HepG2 (cell line): ENCODE results near the gene FRMD4A. TPM values are rescaled to one million over a fixed set of nuclear protein-coding genes. Genes with fewer than 3 reads are reported as not detected.
A peak's percentile ranks its signal among the peaks of the same experiment; 100 is the strongest.

Experiments used
- CEBPZ ChIP-seq: IDR thresholded peaks from 2 replicates; pipeline ENCODE4 v1.6.1; 2012; ENCODE audit warnings: low read length, improper control_type of control experiment
- FOXA1 ChIP-seq, 2 experiments: fragments of 450-650 bp in 1 of 2; sonication (generic) in 1 of 2; formaldehyde crosslinking in 1 of 2; IDR thresholded peaks; 2 replicates each; pipeline versions ENCODE4 v1.4.0 to v1.6.1; 2016 to 2020; ENCODE audit warnings: missing genetic modification reagents in 1 of 2
- IKZF4 ChIP-seq: sonication (generic); formaldehyde crosslinking; IDR thresholded peaks from 2 replicates; pipeline ENCODE4 v1.5.1; 2020; ENCODE audit warnings: borderline replicate concordance, mild to moderate bottlenecking, low read depth, missing genetic modification reagents; ENCODE audit errors: not compliant biosample characterization
- RBFOX2 ChIP-seq: fragments of 200-400 bp; formaldehyde crosslinking; IDR thresholded peaks from 2 replicates; pipeline ENCODE4 v1.6.1; 2017; ENCODE audit warnings: low read depth, mild to moderate bottlenecking, low read length
- SIX1 ChIP-seq: sonication (generic); formaldehyde crosslinking; IDR thresholded peaks from 2 replicates; pipeline ENCODE4 v1.4.0; 2020; ENCODE audit warnings: missing genetic modification reagents, borderline replicate concordance
- SNAI1 ChIP-seq: sonication (generic); formaldehyde crosslinking; IDR thresholded peaks from 2 replicates; pipeline ENCODE4 v1.5.0; 2020; ENCODE audit warnings: mild to moderate bottlenecking, missing genetic modification reagents, borderline replicate concordance
- STAT6 ChIP-seq: sonication (generic); formaldehyde crosslinking; IDR thresholded peaks from 2 replicates; pipeline ENCODE4 v1.4.0; 2020; ENCODE audit warnings: missing genetic modification reagents, mild to moderate bottlenecking, borderline replicate concordance
- TBL1XR1 ChIP-seq: fragments of 150-350 bp; IDR thresholded peaks from 2 replicates; pipeline ENCODE4 v1.6.1; 2014; ENCODE audit warnings: borderline replicate concordance, low read length; ENCODE audit not compliant: partially characterized antibody
- THAP11 ChIP-seq: IDR thresholded peaks from 2 replicates; pipeline ENCODE4 v1.6.1; 2016; ENCODE audit warnings: missing biosample characterization, missing genetic modification reagents
- WIZ ChIP-seq: sonication (generic); formaldehyde crosslinking; IDR thresholded peaks from 2 replicates; pipeline ENCODE4 v1.5.1; 2020; ENCODE audit warnings: mild to moderate bottlenecking, missing genetic modification reagents
- YEATS2 ChIP-seq: sonication (generic); formaldehyde crosslinking; IDR thresholded peaks from 2 replicates; pipeline ENCODE4 v1.4.0; 2020; ENCODE audit warnings: missing genetic modification reagents, borderline replicate concordance
- ZEB1 ChIP-seq: IDR thresholded peaks from 2 replicates; pipeline ENCODE4 v1.6.1; 2012; ENCODE audit warnings: mild to moderate bottlenecking, low read depth, inconsistent platforms; ENCODE audit not compliant: insufficient replicate concordance
- ZFP82 ChIP-seq: sonication (generic); formaldehyde crosslinking; IDR thresholded peaks from 2 replicates; pipeline ENCODE4 v1.5.1; 2020; ENCODE audit warnings: mild to moderate bottlenecking, missing genetic modification reagents, borderline replicate concordance
- ZFY ChIP-seq: sonication (generic); formaldehyde crosslinking; IDR thresholded peaks from 2 replicates; pipeline ENCODE4 v1.4.0; 2020; ENCODE audit warnings: missing genetic modification reagents
- ZNF10 ChIP-seq: sonication (generic); formaldehyde crosslinking; IDR thresholded peaks from 2 replicates; pipeline ENCODE4 v1.4.0; 2020; ENCODE audit warnings: mild to moderate bottlenecking, low read depth, missing genetic modification reagents, borderline replicate concordance
- ZNF18 ChIP-seq: sonication (generic); formaldehyde crosslinking; IDR thresholded peaks from 2 replicates; pipeline ENCODE4 v1.8.0; 2022; ENCODE audit warnings: mild to moderate bottlenecking, missing genetic modification reagents; ENCODE audit not compliant: insufficient replicate concordance
- ZNF207 ChIP-seq: fragments of 450-650 bp; IDR thresholded peaks from 2 replicates; pipeline ENCODE4 v1.6.1; 2016; ENCODE audit warnings: antibody characterized with exemption, borderline replicate concordance
- ZNF331 ChIP-seq: sonication (generic); formaldehyde crosslinking; IDR thresholded peaks from 2 replicates; pipeline ENCODE4 v1.4.0; 2020; ENCODE audit warnings: missing genetic modification reagents
- ZNF660 ChIP-seq: sonication (generic); formaldehyde crosslinking; IDR thresholded peaks from 2 replicates; pipeline ENCODE4 v1.5.1; 2020; ENCODE audit warnings: mild to moderate bottlenecking, low read depth, missing genetic modification reagents, borderline replicate concordance
- ZNF703 ChIP-seq: sonication (generic); formaldehyde crosslinking; IDR thresholded peaks from 2 replicates; pipeline ENCODE4 v1.5.1; 2020; ENCODE audit warnings: missing genetic modification reagents, mild to moderate bottlenecking, moderate library complexity, borderline replicate concordance
- ZNF781 ChIP-seq: sonication (generic); formaldehyde crosslinking; IDR thresholded peaks from 2 replicates; pipeline ENCODE4 v1.5.1; 2020; ENCODE audit warnings: borderline replicate concordance, mild to moderate bottlenecking, missing genetic modification reagents; ENCODE audit errors: not compliant biosample characterization
- ZNF83 ChIP-seq: sonication (generic); formaldehyde crosslinking; IDR thresholded peaks from 2 replicates; pipeline ENCODE4 v1.4.0; 2020; ENCODE audit warnings: missing genetic modification reagents, mild to moderate bottlenecking, borderline replicate concordance
- polyA plus RNA-seq, 8 experiments: library from polyadenylated mRNA; depleted of rRNA in 3 of 8; stranded (reverse) in 7 of 8; unstranded in 1 of 8; fragments of >200 nt; fragmentation: Illumina TruSeq in 4 of 8; extraction: Trizol in 4 of 8; gene quantifications; 2 replicates each; pipeline versions ENCODE4 v1.2.1 to v1.2.3, GENCODE V29; 2011 to 2016; ENCODE audit warnings: low read depth in 4 of 8, missing spikeins in 1 of 8, mixed read lengths in 1 of 8; ENCODE audit not compliant: insufficient read depth in 1 of 8
- total RNA-seq, 5 experiments: library from RNA; depleted of rRNA; stranded (reverse); fragments of >200 nt; fragmentation: Illumina TruSeq; extraction: Trizol; gene quantifications; 2 replicates each; pipeline ENCODE4 v1.2.3, GENCODE V29; 2016; ENCODE audit warnings: low read depth in 1 of 5

Gene FRMD4A
- total and polyA plus RNA-seq, 2 of the 13 experiments (the other 11 are each of a cell fraction or from before 2014, with no cell fraction given) = 0.09 to 0.26 TPM

GRCh38 chr10:14184841-14185315 lies 145.8 kb downstream of the FRMD4A start (continued):
- TF ChIP-seq CEBPZ (no peak), RBFOX2 (no peak), ZNF83 (CRISPR knock-in tag) (no peak), IKZF4 (CRISPR knock-in tag) (no peak), ZNF207 (no peak), ZNF10 (CRISPR knock-in tag) (no peak), STAT6 (CRISPR knock-in tag) (no peak), WIZ (CRISPR knock-in tag) (no peak), ZNF18 (CRISPR knock-in tag) (no peak), ZEB1 (no peak), TBL1XR1 (no peak), SIX1 (CRISPR knock-in tag) (peak; percentile 50; the same call in 1 of the 2 replicates), ZFP82 (CRISPR knock-in tag) (no peak), THAP11 (CRISPR knock-in tag) (peak; percentile 44; the same call in 1 of the 2 replicates), YEATS2 (0 out of 2 replicates have a peak, but pooled peaks have one; percentile 25), FOXA1 (IDR thresholded peaks at IDR 0.05) (no peak), FOXA1 (CRISPR knock-in tag; IDR thresholded peaks at IDR 0.05) (peak; percentile 64), ZNF331 (CRISPR knock-in tag) (peak; percentile 56; the same call in 1 of the 2 replicates), SNAI1 (no peak), ZNF660 (no peak), ZNF781 (CRISPR knock-in tag) (no peak), ZNF703 (no peak), ZFY (CRISPR knock-in tag) (0 out of 2 replicates have a peak, but pooled peaks have one; percentile 14)
